Fibroblast of skin of left quadriceps (primary cell): Measurements from ENCODE around the gene GTF3C1.
"Not testable (repeated sequence)": the region's sequence is repeated elsewhere in the genome, so short reads cannot be mapped to it uniquely, and the experiment has no call there.

Source experiments
- DNase-seq, 2 experiments: peaks; one replicate each; pipeline ENCODE4 v3.0.0-alpha.2; 2013; ENCODE audit warnings: low read depth in 2 of 2

GTF3C1 gene

DNA sequence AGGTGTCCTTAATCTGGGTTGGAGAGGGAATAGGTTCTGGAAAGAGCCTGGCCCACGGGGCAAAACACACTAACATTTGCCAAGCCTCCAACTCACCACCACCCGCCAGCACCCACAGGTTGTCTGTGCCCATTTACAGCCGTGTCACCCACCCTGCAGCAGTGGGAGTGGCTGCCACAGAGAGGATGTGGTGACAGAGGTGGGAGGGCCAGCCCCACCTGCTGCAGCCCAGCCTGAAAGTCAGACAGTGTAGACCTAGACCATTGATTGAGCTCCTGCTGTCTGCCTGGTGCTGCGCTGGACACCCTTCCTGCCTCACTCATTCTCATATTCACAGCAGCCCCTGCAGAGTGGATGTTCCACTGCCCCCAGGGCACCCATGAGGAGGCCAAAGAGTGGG, 103.0 kb downstream of the GTF3C1 start:
- no peak for DNase-seq

DNA sequence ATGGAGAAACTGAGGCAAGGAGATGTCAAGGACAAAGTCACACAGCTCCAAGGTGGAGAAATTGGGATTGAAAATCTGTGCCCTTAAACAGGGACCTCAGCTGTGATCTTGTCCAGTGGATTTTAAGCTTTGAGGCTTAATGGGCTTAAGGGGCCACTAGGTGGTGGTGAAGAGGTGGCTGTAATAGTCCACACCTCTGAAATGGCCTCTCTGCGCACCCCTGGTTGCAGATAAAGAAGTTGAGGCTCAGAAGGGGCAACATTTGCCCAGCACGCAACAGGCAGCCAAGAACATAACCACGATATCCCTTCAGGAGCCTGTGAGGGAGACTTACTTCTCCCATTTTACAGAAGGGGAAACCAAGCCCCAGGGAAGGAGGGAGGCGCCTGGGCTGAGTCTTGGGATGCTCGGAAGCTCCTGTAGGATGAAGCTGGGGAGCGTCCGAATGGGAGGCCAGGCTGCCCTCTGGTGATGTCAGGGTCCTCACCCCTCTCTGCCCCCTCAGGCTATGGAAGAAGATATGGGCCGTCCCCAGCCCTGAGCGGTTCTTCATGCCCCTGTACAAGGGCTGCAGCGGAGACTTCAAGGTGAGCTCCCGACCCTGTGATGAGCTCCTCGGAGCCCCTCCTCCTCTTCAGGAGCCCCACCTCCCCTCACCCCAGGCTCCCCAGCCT, 104.1 kb downstream of the GTF3C1 start:
- DNase-seq, result no peak

DNA sequence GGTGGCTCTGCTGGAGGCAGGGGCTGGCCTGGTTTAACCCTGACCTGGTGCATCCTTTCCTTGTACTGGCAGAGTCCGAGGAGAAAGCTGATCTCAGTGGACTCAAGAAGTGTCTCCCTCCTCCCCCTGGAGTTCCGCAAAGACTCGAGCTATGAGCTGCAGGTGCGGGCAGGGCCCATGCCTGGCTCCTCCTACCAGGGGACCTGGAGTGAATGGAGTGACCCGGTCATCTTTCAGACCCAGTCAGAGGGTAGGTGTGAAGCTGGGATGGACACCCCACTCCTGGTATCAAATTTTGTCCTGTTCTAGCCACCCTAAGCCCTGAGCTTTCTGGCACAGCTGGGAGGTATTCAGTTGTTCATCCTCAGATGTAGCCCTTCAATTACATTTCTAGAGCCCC, 105.2 kb downstream of the GTF3C1 start:
- no peak for DNase-seq

DNA sequence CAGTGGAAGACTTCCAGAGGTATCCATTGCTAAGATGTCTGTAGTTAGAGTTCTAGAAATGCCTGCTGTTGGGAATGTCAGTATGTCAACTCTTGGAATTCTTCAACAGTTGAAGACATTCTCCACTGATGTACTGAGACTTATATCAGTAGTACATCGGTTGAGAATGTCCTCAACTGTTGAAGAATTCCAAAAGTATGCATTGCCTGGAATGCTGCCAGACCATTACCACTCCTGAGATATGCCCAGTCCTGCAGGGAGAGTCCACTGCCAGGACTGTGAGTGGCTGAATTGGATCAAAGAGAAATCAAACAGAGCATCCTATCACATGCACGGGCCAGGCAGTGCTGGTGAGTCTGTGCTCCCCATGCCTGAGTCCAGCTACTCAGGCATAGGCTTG, 105.7 kb downstream of the GTF3C1 start:
- peak in 1 of 2 experiments; percentile 15 for DNase-seq

DNA sequence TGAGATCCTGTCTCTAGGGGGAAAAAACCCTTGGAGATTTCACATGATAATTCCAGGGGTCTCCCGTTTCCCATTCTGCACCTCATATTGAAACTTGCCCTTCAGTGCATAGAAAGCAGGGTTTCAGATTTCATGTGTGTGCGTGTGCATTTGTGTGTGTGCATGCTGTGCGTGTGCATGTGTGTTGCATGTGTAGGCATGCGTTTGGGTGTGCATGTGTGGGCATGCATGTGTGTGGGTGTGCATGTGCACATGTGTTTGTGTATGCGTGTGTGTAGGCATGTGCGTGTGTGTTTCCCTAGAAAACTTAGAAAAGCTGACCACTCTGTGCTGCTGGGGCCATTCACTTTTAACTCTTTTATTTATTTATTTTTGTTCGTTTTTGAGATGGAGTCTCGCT, 107.7 kb downstream of the GTF3C1 start:
- no peak for DNase-seq

DNA sequence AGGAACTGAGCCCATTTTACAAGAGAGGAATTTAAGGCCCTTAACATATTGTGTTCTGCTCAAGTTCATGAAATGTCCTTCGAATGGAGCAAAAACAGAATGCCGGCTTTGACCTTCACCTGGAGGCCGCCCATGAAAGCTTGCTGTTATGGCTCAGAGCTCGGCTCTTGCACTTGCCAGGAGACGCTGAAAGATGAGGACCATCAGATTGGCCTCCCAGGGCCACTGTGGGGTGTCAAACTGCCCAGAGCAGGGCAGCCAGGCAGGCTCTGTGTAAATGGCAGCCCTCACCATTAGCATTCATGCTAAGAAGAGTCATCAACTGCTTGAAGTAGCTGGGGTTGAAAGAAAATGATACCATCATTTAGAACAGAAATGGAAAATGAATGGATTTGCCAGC, 108.4 kb downstream of the GTF3C1 start:
- DNase-seq, result no peak

DNA sequence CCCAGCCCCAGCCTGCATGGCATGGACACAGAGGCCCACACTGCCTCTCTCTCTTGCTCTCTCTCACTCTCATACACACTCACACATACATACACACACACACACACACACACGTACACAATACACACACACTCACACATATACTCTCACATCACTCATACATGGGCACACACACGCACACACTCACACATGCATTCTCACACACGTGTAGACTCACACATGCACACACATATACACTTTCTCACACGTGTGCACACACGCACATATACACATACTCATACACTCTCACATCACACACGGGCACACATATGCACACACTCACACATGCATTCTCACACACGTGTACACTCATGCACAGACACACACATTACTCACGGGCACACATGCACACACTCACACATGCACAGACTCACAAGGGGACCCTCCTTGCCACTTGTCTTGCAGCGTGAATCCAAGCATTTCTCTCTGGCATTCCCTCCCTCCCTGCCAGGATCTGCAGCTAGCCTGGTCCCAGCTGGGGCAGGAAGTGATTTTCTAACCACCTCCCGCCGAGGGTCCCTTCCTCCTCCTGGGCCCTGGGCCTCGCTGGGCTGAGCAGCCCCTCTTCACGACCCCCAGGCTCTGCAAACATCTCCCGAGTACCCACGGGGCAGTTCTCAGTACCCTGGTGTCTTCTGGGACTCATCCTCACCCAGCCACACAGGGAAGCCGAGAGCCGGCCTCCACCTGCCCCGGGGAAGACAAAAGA, 110.3 kb downstream of the GTF3C1 start:
- DNase-seq, result no peak

DNA sequence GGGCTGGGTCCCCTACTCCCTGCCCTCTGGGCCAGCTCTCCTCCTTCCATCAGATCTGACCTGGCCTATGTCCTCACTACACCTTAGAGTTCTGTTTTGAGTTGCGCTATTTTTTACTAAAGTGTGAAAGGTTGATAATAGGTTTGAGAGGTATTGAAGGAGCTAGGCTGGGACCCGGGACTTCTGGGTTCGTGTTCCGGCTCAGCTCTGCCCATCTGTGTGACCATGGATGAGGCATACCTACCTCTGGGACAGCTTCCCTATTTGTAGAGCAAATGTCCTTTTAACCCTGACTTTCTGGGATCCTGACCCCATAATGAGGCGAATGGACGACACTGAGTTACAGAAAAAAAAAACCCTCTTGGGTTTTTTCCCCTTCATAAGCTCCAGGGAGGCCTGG, 111.8 kb downstream of the GTF3C1 start:
- DNase-seq, result no peak

DNA sequence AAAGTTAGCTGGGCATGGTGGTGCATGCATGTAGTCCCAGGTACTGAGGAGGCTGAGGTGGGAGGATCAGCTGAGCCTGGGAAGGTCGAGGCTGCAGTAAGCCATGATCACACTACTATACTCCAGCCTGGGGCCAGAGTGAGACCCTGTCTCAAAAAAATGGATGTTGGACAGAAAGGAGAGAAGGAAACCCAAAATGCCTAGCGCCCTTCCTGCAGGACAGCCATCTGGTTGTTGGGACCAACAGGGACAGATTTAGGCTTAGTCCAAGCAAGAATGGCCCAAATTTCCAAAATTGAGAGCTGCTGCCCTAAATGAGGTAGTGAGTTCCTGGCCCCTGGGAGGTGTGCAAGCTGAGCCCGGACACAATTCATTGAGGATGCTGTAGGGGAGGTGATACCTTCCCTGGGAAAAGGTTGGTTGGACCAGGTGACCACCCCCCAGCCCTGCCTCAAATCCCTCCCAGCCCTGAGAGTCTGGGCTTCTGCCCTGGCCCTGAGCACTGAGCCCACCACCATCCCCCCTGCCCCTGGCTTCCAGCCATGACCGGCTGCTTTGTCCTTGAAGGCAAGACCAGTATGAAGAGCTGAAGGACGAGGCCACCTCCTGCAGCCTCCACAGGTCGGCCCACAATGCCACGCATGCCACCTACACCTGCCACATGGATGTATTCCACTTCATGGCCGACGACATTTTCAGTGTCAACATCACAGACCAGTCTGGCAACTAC, 112.6 kb downstream of the GTF3C1 start:
- no peak for DNase-seq

DNA sequence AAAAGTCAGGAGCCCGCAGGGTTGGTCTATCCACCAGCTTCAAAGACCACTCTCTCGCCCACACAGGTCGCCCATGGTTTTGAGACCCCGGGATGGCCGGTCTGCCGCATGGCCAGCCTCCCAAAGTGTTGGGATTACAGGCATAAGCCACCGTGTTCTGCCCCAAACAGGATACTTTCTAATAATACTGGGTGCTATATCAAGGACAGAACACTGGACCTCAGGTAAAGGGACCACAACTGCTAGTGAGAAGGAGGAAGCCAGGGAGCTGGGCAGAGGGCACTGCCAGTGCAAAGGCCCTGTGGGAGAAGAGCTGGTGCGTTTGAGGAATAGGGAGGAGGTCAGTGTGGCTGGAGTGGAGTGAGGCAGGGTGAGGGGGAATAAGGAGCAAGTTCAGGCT, 113.6 kb downstream of the GTF3C1 start:
- no peak for DNase-seq

DNA sequence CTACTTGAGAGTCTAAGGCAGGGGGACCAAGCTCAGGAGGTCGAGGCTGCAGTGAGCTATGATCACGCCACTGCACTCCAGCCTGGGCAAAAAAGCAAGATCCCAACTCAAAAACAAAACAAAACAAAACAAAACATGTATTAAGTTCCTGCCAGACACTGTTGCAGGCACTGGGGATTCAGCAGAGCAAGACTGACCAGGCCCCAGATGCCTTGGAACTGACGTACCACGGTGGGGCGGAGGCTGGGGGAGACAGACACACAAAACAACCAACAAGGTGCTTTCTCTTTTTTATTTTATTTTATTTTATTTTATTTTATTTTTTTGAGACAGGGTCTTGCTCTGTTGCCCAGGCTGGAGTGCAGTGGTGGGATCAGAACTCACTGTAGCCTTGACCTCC, 114.6 kb downstream of the GTF3C1 start:
- DNase-seq, result not testable (repeated sequence)

DNA sequence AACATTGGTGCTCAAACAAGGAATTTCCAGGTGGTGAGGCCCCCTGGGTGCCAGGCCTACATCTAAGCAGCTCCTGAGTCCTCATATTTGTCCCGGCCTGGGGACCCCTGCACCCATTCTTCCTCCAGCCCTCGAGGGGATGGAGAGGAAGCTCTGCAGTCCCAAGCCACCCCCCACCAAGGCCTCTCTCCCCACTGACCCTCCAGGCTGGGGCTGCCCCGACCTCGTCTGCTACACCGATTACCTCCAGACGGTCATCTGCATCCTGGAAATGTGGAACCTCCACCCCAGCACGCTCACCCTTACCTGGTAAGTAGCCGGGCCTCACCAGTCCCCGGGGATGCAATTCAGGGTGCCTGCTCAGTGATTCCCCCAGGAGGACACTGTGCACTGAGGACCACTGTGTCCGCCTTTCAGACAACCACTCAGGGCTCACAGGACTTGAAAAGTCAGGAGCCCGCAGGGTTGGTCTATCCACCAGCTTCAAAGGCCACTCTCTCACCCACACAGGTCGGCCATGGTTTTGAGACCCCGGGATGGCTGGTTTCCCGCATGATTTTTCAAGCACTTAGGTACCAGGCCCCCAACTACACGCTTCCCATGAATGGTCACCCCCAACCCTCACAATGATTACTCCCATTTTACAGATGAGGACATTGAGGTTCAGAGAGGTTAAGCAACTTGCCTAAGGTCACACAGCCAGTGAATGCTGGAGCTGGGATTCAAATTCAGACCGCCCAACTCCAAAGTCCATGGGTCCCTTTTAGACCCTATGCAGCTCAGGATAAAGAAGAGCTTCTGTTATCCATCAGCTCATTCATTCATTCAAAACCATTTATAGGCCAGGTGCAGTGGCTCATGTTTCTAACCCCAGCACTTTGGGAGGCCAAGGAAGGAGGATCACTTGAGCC, 115.3 kb downstream of the GTF3C1 start:
- DNase-seq, result no peak

DNA sequence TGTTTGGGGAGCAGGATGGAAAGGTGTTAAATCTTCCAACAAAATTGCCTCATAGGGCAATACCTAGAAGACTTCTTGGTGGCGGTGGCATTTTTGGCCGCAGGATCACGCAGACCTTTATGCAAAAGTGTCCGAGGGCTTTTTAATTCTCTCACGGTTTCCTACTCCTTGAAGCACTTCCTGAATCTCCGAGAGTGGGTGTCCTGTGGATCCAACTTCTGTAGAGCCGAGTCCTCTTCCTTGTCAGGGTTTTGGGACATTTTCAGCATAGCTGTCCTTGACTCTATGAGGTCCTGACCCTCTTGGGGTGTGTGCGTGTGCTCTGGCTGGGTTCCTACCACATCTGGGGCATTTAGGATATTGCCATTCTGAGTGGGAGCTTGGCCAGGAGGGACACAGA, 116.1 kb downstream of the GTF3C1 start:
- no peak for DNase-seq

DNA sequence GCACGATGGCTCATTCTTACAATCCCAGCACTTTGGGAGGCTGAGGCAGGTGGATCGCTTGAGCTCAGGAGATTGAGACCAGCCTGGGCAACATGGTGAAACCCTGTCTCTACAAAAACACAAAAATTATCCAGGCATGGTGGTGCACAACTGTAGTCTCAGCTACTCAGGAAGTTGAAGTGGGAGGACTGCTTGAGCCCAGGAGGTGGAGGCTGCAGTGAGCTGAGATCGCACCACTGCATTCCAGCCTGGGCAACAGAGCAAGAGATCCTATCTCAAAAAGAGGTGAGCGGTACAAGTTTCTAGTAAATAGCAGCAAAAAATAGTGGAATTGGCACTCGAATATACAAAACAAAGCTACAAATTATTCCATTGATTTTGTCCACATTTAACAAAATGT, 116.5 kb downstream of the GTF3C1 start:
- DNase-seq, result not testable (repeated sequence)

DNA sequence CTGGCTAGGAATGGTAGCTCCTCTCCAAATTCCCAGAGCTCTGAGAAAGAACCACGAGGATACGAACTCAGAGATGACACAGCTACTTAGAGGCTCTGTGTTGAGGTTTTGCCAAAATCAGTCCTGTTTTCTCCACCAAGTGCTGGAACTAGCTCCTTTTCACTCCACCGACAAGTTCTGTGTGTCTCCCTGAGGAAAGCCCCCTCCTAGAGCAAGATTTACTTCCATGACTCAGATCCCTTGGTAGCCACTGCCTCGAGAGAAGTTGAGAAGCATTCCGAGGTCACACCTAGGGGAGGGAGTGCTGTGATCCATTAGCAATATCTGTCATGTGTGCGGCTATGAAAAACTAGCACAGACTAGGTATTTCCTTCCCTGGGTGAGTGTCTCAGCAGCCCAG, 117.2 kb downstream of the GTF3C1 start:
- peak; percentile 67 to 68 for DNase-seq

DNA sequence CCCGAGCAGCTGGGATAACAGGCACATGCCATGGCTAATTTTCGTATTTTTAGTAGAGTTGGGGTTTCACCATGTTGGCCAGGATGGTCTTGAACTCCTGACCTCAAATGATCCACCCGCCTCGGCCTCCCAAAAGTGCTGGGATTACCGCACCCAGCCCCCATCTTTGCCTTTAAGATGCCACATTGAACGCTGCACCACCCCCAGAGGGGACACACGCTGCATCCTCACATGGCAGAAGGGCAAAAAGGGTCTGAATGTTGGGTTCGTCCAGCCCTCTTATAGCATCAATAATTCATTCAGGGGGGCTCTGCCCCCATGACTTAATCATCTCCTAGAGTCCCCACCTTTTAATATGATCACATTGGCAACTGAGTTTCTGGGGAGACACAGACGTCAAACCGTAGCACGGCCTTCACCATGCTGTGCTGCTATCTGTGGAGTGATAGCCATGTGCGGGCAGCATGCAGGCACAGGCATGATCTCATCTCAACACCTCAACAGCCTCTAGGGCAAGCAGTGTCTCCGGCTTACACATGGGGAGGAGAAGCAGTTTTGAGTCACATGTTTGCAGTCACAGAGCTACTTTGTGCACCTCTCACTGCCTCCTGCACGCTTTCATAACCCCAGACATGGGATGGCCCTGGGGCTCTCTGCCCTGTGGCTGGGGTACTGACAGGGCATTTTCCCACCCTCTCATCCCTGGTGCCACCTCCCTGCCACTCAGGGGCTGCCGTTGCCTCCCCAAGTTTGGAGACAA, 117.8 kb downstream of the GTF3C1 start:
- DNase-seq, result no peak

DNA sequence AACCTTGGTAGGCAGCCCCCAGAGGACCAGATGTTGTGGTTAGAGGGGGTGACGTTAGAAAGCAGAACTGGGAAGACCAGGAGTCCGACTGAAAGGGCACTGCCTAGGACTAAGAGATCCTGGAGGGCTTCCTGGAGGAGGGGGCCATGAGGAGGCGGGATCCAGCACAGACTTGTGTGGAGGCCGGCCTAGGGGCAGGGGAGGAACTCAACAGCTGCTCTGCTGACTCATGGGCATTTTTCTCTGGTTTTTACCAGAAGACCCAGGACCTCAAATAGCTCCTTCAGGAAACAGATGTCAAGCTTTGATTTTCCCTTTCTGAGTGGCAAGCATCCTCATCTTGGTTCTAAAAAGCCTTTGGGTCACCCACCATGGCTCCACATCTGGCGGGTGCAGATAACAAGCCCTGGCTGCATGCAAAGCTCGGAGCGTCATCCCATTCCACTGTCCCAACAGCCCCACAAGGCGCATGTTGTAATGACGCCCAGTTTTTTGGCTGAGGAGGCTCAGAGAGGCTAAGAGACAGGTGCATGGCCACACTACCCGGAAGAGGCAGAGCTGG, 118.7 kb downstream of the GTF3C1 start:
- no peak for DNase-seq

DNA sequence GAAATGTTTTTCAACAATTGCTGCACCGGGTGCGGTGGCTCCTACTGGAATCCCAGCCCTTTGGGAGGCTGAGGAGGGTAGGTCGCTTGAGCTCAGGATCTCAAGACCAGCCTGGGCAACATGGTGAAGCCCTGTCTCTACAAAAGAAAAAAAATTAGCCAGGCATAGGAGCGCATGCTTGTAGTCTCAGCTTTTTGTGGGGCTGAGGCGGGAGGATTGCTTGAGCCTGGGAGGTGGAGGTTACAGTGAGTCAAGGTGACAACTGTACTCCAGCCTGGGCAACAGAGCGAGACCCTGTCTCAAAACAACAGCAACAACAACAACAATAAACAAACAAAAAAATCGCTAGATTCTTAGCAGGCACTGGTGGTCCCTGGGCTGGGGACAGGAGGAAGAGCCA, 119.2 kb downstream of the GTF3C1 start:
- no peak for DNase-seq

DNA sequence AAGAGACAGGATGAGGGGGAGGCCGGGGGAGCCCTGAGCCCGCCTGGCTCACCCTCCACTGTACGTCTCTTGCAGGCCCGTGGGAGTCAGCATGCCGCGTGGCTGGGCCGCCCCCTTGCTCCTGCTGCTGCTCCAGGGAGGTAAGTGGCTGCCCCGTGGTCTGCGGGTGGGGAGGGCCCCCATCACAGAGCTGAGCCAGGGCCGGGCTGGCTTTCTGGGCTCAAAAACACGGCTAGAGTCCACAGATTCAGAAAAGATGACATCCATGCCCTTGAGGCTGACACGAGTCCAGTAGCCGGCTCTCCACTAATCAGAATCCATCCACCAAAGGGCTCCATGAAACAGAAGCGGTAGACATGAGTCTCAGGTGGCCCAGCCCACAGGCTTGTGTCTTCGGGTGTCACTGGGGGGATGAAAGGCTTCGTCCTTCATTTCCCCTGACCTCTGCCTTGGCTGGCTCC, 119.7 kb downstream of the GTF3C1 start:
- DNase-seq, result no peak

DNA sequence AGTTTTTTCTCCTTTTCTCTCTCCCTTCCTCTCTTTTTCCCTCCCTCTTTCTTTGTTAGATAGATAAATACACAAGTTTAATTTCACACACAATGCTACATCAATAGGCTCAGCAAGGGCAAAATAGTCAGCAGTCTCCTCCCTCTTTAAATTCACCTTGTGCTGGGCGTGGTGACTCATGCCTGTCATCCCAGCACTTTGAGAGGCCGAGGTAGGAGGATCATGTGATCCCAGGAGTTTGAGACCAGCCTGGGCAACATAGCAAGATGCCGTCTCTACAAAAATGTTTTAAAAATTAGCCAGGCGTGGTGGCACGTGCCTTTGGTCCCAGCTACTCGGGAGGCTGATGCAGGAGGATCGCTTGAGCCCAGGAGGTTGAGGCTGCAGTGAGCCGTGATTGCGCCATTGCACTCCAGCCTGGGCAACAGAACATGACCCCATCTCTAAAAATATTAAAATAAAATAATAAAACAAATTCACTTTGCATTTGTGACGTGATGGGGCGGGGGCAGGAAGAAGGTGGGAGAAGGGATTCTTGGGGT, 120.3 kb downstream of the GTF3C1 start:
- no peak for DNase-seq
